ENCODE results near the gene IFITM1.

The IFITM1 gene

GRCh38 chr11:339963-340362 is 26.1 kb downstream of the IFITM1 start:
- TF ChIP-seq FOXM1 (IDR thresholded peaks at IDR 0.05; ENCODE audit: borderline replicate concordance, low read depth), result no peak
- TF ChIP-seq EGR1 (IDR thresholded peaks at IDR 0.05), result no peak
- no peak for TF ChIP-seq CEBPB (IDR thresholded peaks at IDR 0.05)
- TF ChIP-seq EP300 (IDR thresholded peaks at IDR 0.05; ENCODE audit: borderline replicate concordance), result no peak
- no peak for TF ChIP-seq MAX (IDR thresholded peaks at IDR 0.05)
- no peak for TF ChIP-seq TCF12 (IDR thresholded peaks at IDR 0.05; ENCODE audit: low read depth)
- TF ChIP-seq ZBTB7A (IDR thresholded peaks at IDR 0.05; ENCODE audit: low read depth), result no peak
- TF ChIP-seq CREB1 (IDR thresholded peaks at IDR 0.05; ENCODE audit: low read depth), result no peak
- TF ChIP-seq RAD21 (IDR thresholded peaks at IDR 0.05; ENCODE audit: low read depth), result no peak
- no peak for TF ChIP-seq TEAD4 (IDR thresholded peaks at IDR 0.05)
- TF ChIP-seq REST (IDR thresholded peaks at IDR 0.05; ENCODE audit: low read depth), result no peak
- TF ChIP-seq TAF1 (IDR thresholded peaks at IDR 0.05; ENCODE audit: low read depth), result no peak
- TF ChIP-seq USF1 (IDR thresholded peaks at IDR 0.05), result no peak

- TF ChIP-seq ZBTB7A (IDR thresholded peaks at IDR 0.05; ENCODE audit: low read depth) (no peak), NFIC (IDR thresholded peaks at IDR 0.05) (no peak), TCF12 (IDR thresholded peaks at IDR 0.05; ENCODE audit: low read depth) (no peak), CREB1 (IDR thresholded peaks at IDR 0.05; ENCODE audit: low read depth) (no peak), EP300 (IDR thresholded peaks at IDR 0.05; ENCODE audit: borderline replicate concordance) (no peak), TEAD4 (IDR thresholded peaks at IDR 0.05) (no peak), MAX (IDR thresholded peaks at IDR 0.05) (no peak), EGR1 (IDR thresholded peaks at IDR 0.05) (no peak), FOXM1 (IDR thresholded peaks at IDR 0.05; ENCODE audit: borderline replicate concordance, low read depth) (no peak)
These were observed 27.0 kb downstream of the IFITM1 start for GRCh38 chr11:340539-341512.

- no peak for TF ChIP-seq FOXM1 (IDR thresholded peaks at IDR 0.05; ENCODE audit: borderline replicate concordance, low read depth)
- TF ChIP-seq TCF12 (IDR thresholded peaks at IDR 0.05; ENCODE audit: low read depth), result no peak
- TF ChIP-seq MAX (IDR thresholded peaks at IDR 0.05), result no peak
- TF ChIP-seq REST (IDR thresholded peaks at IDR 0.05; ENCODE audit: low read depth), result no peak
- no peak for TF ChIP-seq YY1 (IDR thresholded peaks at IDR 0.05; ENCODE audit: low read depth)
- no peak for TF ChIP-seq EP300 (IDR thresholded peaks at IDR 0.05; ENCODE audit: borderline replicate concordance)
- no peak for TF ChIP-seq TEAD4 (IDR thresholded peaks at IDR 0.05)
- TF ChIP-seq CREB1 (IDR thresholded peaks at IDR 0.05; ENCODE audit: low read depth), result no peak
- no peak for TF ChIP-seq USF1 (IDR thresholded peaks at IDR 0.05)
- TF ChIP-seq NFIC (IDR thresholded peaks at IDR 0.05), result no peak
- TF ChIP-seq ZBTB7A (IDR thresholded peaks at IDR 0.05; ENCODE audit: low read depth), result no peak
- no peak for TF ChIP-seq EGR1 (IDR thresholded peaks at IDR 0.05)
These were observed 28.5 kb downstream of the IFITM1 start for GRCh38 chr11:342328-342727.

GRCh38 chr11:344836-345578 is 31.2 kb downstream of the IFITM1 start:
- TF ChIP-seq TAF1 (IDR thresholded peaks at IDR 0.05; ENCODE audit: low read depth), result no peak
- TF ChIP-seq TCF12 (IDR thresholded peaks at IDR 0.05; ENCODE audit: low read depth), result no peak
- no peak for TF ChIP-seq CEBPB (IDR thresholded peaks at IDR 0.05)
- TF ChIP-seq EGR1 (IDR thresholded peaks at IDR 0.05), result no peak
- TF ChIP-seq ZBTB7A (IDR thresholded peaks at IDR 0.05; ENCODE audit: low read depth), result no peak
- TF ChIP-seq RAD21 (IDR thresholded peaks at IDR 0.05; ENCODE audit: low read depth), result no peak
- TF ChIP-seq FOXM1 (IDR thresholded peaks at IDR 0.05; ENCODE audit: borderline replicate concordance, low read depth), result no peak
- TF ChIP-seq EP300 (IDR thresholded peaks at IDR 0.05; ENCODE audit: borderline replicate concordance), result no peak
- TF ChIP-seq USF1 (IDR thresholded peaks at IDR 0.05), result no peak
- no peak for TF ChIP-seq CREB1 (IDR thresholded peaks at IDR 0.05; ENCODE audit: low read depth)
- TF ChIP-seq REST (IDR thresholded peaks at IDR 0.05; ENCODE audit: low read depth), result no peak
- TF ChIP-seq TEAD4 (IDR thresholded peaks at IDR 0.05), result no peak
- TF ChIP-seq YY1 (IDR thresholded peaks at IDR 0.05; ENCODE audit: low read depth), result no peak
- no peak for TF ChIP-seq NFIC (IDR thresholded peaks at IDR 0.05)

Data from Ishikawa (cell line).